H9 (cell line): Measurements from ENCODE around the gene NPHP1. TPM values are rescaled to one million over a fixed set of nuclear protein-coding genes. Genes with fewer than 3 reads are reported as not detected.
"Not testable (repeated sequence)": the region's sequence is repeated elsewhere in the genome, so short reads cannot be mapped to it uniquely, and the experiment has no call there.

Experiments used
- DNase-seq: peaks from one replicate; pipeline ENCODE4 v3.0.0-alpha.2; 2017
- H2AFZ ChIP-seq: one replicate; pipeline ENCODE4 v1.6.1; 2013; ENCODE audit warnings: mild to moderate bottlenecking, low read length, control low read depth, moderate library complexity
- H2AK5ac ChIP-seq: 2 replicates; pipeline ENCODE4 v1.6.1; 2013; ENCODE audit warnings: low read length, control low read depth, mixed read lengths; ENCODE audit not compliant: insufficient read length
- H2BK120ac ChIP-seq: one replicate; pipeline ENCODE4 v1.6.1; 2013; ENCODE audit warnings: low read depth, mild to moderate bottlenecking, low read length, control low read depth, inconsistent platforms; ENCODE audit not compliant: poor library complexity, severe bottlenecking
- H2BK12ac ChIP-seq: 2 replicates; pipeline ENCODE4 v1.6.1; 2013; ENCODE audit warnings: low read length, control low read depth, mixed read lengths, low read depth; ENCODE audit not compliant: insufficient read length
- H2BK15ac ChIP-seq: 2 replicates; pipeline ENCODE4 v1.6.1; 2013; ENCODE audit warnings: low read depth, low read length, control low read depth
- H2BK20ac ChIP-seq: one replicate; pipeline ENCODE4 v1.6.1; 2013; ENCODE audit warnings: low read depth, mild to moderate bottlenecking, low read length, control low read depth, inconsistent platforms; ENCODE audit not compliant: poor library complexity, severe bottlenecking
- H2BK5ac ChIP-seq: 2 replicates; pipeline ENCODE4 v1.6.1; 2013; ENCODE audit warnings: low read length, control low read depth, mixed read lengths; ENCODE audit not compliant: insufficient read length
- H3K14ac ChIP-seq: 2 replicates; pipeline ENCODE4 v1.6.1; 2013; ENCODE audit warnings: low read length, control low read depth; ENCODE audit not compliant: insufficient read depth
- H3K18ac ChIP-seq: 2 replicates; pipeline ENCODE4 v1.6.1; 2013; ENCODE audit warnings: low read depth, mild to moderate bottlenecking, mixed read lengths, low read length, control low read depth; ENCODE audit not compliant: insufficient read length
- H3K23ac ChIP-seq: 2 replicates; pipeline ENCODE4 v1.6.1; 2013; ENCODE audit warnings: low read length, control low read depth, mixed read lengths, low read depth; ENCODE audit not compliant: insufficient read length
- H3K23me2 ChIP-seq: 2 replicates; pipeline ENCODE4 v1.6.1; 2013; ENCODE audit warnings: low read depth, mild to moderate bottlenecking, mixed read lengths, low read length, control low read depth; ENCODE audit not compliant: insufficient read length, poor library complexity, severe bottlenecking
- H3K27ac ChIP-seq: 2 replicates; pipeline ENCODE4 v1.5.1; 2013; ENCODE audit warnings: low read length, control low read depth, mixed read lengths, low read depth; ENCODE audit not compliant: insufficient read length
- H3K27me3 ChIP-seq: 2 replicates; pipeline ENCODE4 v1.6.1; 2013; ENCODE audit warnings: low read length, control low read depth, inconsistent platforms; ENCODE audit not compliant: insufficient read depth
- H3K4ac ChIP-seq: 2 replicates; pipeline ENCODE4 v1.6.1; 2013; ENCODE audit warnings: low read depth, mild to moderate bottlenecking, control low read depth, inconsistent platforms, low read length, moderate library complexity
- H3K4me1 ChIP-seq: 2 replicates; pipeline ENCODE4 v1.6.1; 2013; ENCODE audit warnings: low read length, control low read depth, inconsistent platforms; ENCODE audit not compliant: insufficient read depth
- H3K4me2 ChIP-seq: 2 replicates; pipeline ENCODE4 v1.6.1; 2013; ENCODE audit warnings: low read length, control low read depth, mixed read lengths; ENCODE audit not compliant: insufficient read length, insufficient read depth
- H3K56ac ChIP-seq: 2 replicates; pipeline ENCODE4 v1.6.1; 2013; ENCODE audit warnings: low read depth, mild to moderate bottlenecking, mixed read lengths, low read length, control low read depth; ENCODE audit not compliant: insufficient read length
- H3K79me1 ChIP-seq: 2 replicates; pipeline ENCODE4 v1.6.1; 2013; ENCODE audit warnings: low read depth, mild to moderate bottlenecking, moderate library complexity, low read length, control low read depth, inconsistent platforms; ENCODE audit not compliant: insufficient read depth, poor library complexity, severe bottlenecking
- H3K79me2 ChIP-seq: 2 replicates; pipeline ENCODE4 v1.6.1; 2013; ENCODE audit warnings: low read length, control low read depth, inconsistent platforms; ENCODE audit not compliant: insufficient read depth
- H3K9ac ChIP-seq: 2 replicates; pipeline ENCODE4 v1.6.1; 2013; ENCODE audit warnings: low read length, control low read depth, mixed read lengths; ENCODE audit not compliant: insufficient read length; ENCODE audit errors: extremely low read depth
- H3K9me3 ChIP-seq: one replicate; pipeline ENCODE4 v1.6.1; 2013; ENCODE audit warnings: low read depth, low read length, inconsistent platforms; ENCODE audit not compliant: control insufficient read depth
- H3T11ph ChIP-seq: one replicate; pipeline ENCODE4 v1.6.1; 2013; ENCODE audit warnings: mild to moderate bottlenecking, low read length, control low read depth, inconsistent platforms
- H4K20me1 ChIP-seq: one replicate; pipeline ENCODE4 v1.6.1; 2013; ENCODE audit not compliant: control insufficient read depth, insufficient read length, insufficient read depth
- H4K5ac ChIP-seq: 2 replicates; pipeline ENCODE4 v1.6.1; 2013; ENCODE audit warnings: low read depth, mild to moderate bottlenecking, mixed read lengths, low read length, control low read depth; ENCODE audit not compliant: insufficient read length
- H4K8ac ChIP-seq: replicated peaks from 2 replicates; pipeline ENCODE4 v1.6.1; 2013; ENCODE audit warnings: low read length, control low read depth, mixed read lengths, low read depth; ENCODE audit not compliant: insufficient read length
- H4K91ac ChIP-seq: 2 replicates; pipeline ENCODE4 v1.6.1; 2013; ENCODE audit warnings: low read depth, mild to moderate bottlenecking, moderate library complexity, mixed read lengths, low read length, control low read depth; ENCODE audit not compliant: insufficient read length
- H3K27ac Mint-ChIP-seq, 3 experiments: 2 replicates in 2 of 3; 3 replicates in 1 of 3; pipeline ENCODE4 v1.8.0; 2020 to 2021; ENCODE audit warnings: mixed read lengths in 3 of 3, mild to moderate bottlenecking in 1 of 3, moderate library complexity in 1 of 3
- H3K27me3 Mint-ChIP-seq: 2 replicates; pipeline ENCODE4 v1.8.0; 2021; ENCODE audit warnings: low read depth, mild to moderate bottlenecking, moderate library complexity, mixed read lengths
- H3K36me3 Mint-ChIP-seq, 3 experiments: 2 replicates in 2 of 3; 3 replicates in 1 of 3; pipeline ENCODE4 v1.8.0; 2020 to 2021; ENCODE audit warnings: low read depth in 3 of 3, mixed read lengths in 3 of 3; ENCODE audit not compliant: insufficient read depth in 1 of 3
- H3K4me1 Mint-ChIP-seq, 2 experiments: 2 replicates each; pipeline ENCODE4 v1.8.0; 2020; ENCODE audit warnings: mixed read lengths in 2 of 2
- H3K4me3 Mint-ChIP-seq, 2 experiments: 2 replicates in 1 of 2; 3 replicates in 1 of 2; pipeline ENCODE4 v1.8.0; 2020 to 2021; ENCODE audit warnings: mild to moderate bottlenecking in 2 of 2, mixed read lengths in 2 of 2, moderate library complexity in 1 of 2
- H3K9me3 Mint-ChIP-seq, 2 experiments: 2 replicates in 1 of 2; 3 replicates in 1 of 2; pipeline ENCODE4 v1.8.0; 2020; ENCODE audit warnings: mild to moderate bottlenecking in 2 of 2, mixed read lengths in 2 of 2, moderate library complexity in 1 of 2
- WGBS: extraction: QIAGEN DNeasy Blood & Tissue Kit; methylation state at CpG from one replicate; pipeline ENCODE4 v1.1.7; 2013; ENCODE audit warnings: missing lambda C conversion rate, low lambda C conversion rate, mixed read lengths; ENCODE audit not compliant: insufficient read length; ENCODE audit errors: extremely low coverage; 5-methylcytosine and 5-hydroxymethylcytosine counted together
- total RNA-seq: library from RNA; stranded (reverse); gene quantifications from 2 replicates; pipeline ENCODE4 v1.2.1, GENCODE V29; 2021

Gene NPHP1
- total RNA-seq, 1 experiment from 2014 or later = 2.1 TPM

GRCh38 chr2:110234514-110234913, 29.7 kb upstream of the NPHP1 start:
- not testable (repeated sequence) for H2BK120ac ChIP-seq, H3K18ac ChIP-seq, H2BK5ac ChIP-seq, H3K79me1 ChIP-seq, H4K20me1 ChIP-seq, H3K27me3 ChIP-seq, H3K14ac ChIP-seq, H3K79me2 ChIP-seq, H3K56ac ChIP-seq, H3K9me3 Mint-ChIP-seq, H3T11ph ChIP-seq, H3K23me2 ChIP-seq, H2AK5ac ChIP-seq, H4K8ac ChIP-seq, H3K36me3 Mint-ChIP-seq, H3K4me3 Mint-ChIP-seq, H2AFZ ChIP-seq, H3K4ac ChIP-seq, H3K4me1 Mint-ChIP-seq, H4K91ac ChIP-seq, H2BK15ac ChIP-seq, H4K5ac ChIP-seq, H3K27ac ChIP-seq, H3K23ac ChIP-seq, H2BK12ac ChIP-seq, H3K4me1 ChIP-seq, H3K27ac Mint-ChIP-seq, H3K9ac ChIP-seq, H3K4me2 ChIP-seq, H3K9me3 ChIP-seq, DNase-seq, H3K27me3 Mint-ChIP-seq, H2BK20ac ChIP-seq
- WGBS = no CpG with 5 or more reads among the region's 5 CpGs

GRCh38 chr2:110229886-110230285, 25.1 kb upstream of the NPHP1 start:
- not testable (repeated sequence) for H3K27me3 ChIP-seq, H3K18ac ChIP-seq, H3K27ac ChIP-seq, H3K4ac ChIP-seq, H4K20me1 ChIP-seq, H3K4me2 ChIP-seq, H3K4me1 ChIP-seq, H2BK20ac ChIP-seq, H3K79me1 ChIP-seq, DNase-seq, H3T11ph ChIP-seq, H3K27ac Mint-ChIP-seq, H3K14ac ChIP-seq, H3K56ac ChIP-seq, H2BK15ac ChIP-seq, H2BK120ac ChIP-seq, H4K91ac ChIP-seq, H4K5ac ChIP-seq, H2AFZ ChIP-seq, H4K8ac ChIP-seq, H3K9me3 Mint-ChIP-seq, H3K23ac ChIP-seq, H3K79me2 ChIP-seq, H2AK5ac ChIP-seq, H3K9me3 ChIP-seq, H3K4me1 Mint-ChIP-seq, H3K36me3 Mint-ChIP-seq, H2BK12ac ChIP-seq, H3K4me3 Mint-ChIP-seq, H2BK5ac ChIP-seq, H3K9ac ChIP-seq, H3K23me2 ChIP-seq
- WGBS = no CpG with 5 or more reads among the region's 1 CpG
- peaks cover 19% of the 10 kb centered on the region for H3K27me3 Mint-ChIP-seq
